Endothelial cell of umbilical vein (primary cell): Measurements from ENCODE around the gene KIF20A.

Experiments
- EZH2 ChIP-seq: IDR thresholded peaks from 2 replicates; pipeline ENCODE4 v1.6.1; 2012; ENCODE audit warnings: borderline replicate concordance, low read depth, mild to moderate bottlenecking, moderate library complexity, low read length, inconsistent platforms; ENCODE audit not compliant: severe bottlenecking
- FOS ChIP-seq: IDR thresholded peaks from 2 replicates; pipeline ENCODE4 v1.6.1; 2011; ENCODE audit warnings: mild to moderate bottlenecking, low read length, moderate library complexity, borderline replicate concordance; ENCODE audit not compliant: insufficient read depth
- GATA2 ChIP-seq: IDR thresholded peaks from 2 replicates; pipeline ENCODE4 v1.7.0; 2011; ENCODE audit warnings: low read depth, mild to moderate bottlenecking, moderate library complexity, mixed read lengths, low read length; ENCODE audit not compliant: insufficient read length, insufficient read depth
- JUN ChIP-seq: IDR thresholded peaks from 2 replicates; pipeline ENCODE4 v1.6.1; 2011; ENCODE audit warnings: borderline replicate concordance, low read depth; ENCODE audit not compliant: insufficient read length, insufficient read depth
- MYC ChIP-seq: IDR thresholded peaks from one replicate; pipeline ENCODE4 v1.6.1; 2011; ENCODE audit warnings: mild to moderate bottlenecking, low read depth, low read length
- POLR2A ChIP-seq: IDR thresholded peaks from 2 replicates; pipeline ENCODE4 v1.6.1; 2012; ENCODE audit warnings: low read depth, mild to moderate bottlenecking, control low read depth, low read length
- POLR2AphosphoS5 ChIP-seq: IDR thresholded peaks from 2 replicates; pipeline ENCODE4 v1.6.1; 2012; ENCODE audit warnings: low read depth, mild to moderate bottlenecking, control low read depth, low read length, moderate library complexity; ENCODE audit not compliant: insufficient read depth
- TF ChIP-seq, protein P1 (sequence below): IDR thresholded peaks from 2 replicates; pipeline ENCODE4 v1.6.1; 2011; ENCODE audit not compliant: insufficient read depth, insufficient read length
- TF ChIP-seq, protein P2 (sequence below), 2 donors: IDR thresholded peaks; 1 replicate in 1 of 2; 2 replicates in 1 of 2; pipeline ENCODE4 v1.5.1; 2011; ENCODE audit warnings: low read length in 2 of 2, mild to moderate bottlenecking in 2 of 2, moderate library complexity in 2 of 2, control low read depth in 1 of 2, inconsistent platforms in 1 of 2, low read depth in 1 of 2; ENCODE audit not compliant: insufficient read depth in 1 of 2; ENCODE audit errors: extremely low read depth in 1 of 2

DNA sequence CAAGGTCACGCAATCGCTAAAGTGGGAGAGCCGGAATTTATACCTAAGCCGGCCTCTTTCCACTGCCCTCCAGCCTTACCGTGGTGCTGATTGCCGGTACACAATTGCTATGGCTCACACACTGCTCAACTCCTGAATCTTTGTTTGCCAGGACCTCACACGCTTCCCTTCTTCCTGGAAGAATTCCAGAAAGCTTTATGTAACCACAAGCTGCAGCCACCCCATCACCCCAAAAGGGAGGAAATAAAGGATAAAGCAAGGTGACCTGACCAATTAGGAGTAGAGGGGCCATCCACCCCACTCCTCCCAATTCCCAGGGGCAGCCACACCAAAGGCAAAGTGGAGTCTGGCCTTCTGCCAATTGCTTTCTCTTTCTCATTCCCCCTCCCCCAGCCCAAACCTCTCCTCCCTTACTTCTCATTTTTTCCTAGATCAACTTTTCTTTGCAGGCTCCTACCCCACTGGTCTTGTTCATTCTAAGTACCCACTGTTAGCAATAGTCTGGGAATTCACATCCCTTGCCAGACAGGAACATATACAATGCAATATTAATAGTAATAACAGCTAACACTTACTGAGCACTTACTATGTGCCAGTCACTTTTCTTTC, 52.2 kb downstream of the KIF20A start:
- TF ChIP-seq EZH2: no peak
- no peak for TF ChIP-seq GATA2
- TF ChIP-seq, protein P1, sequence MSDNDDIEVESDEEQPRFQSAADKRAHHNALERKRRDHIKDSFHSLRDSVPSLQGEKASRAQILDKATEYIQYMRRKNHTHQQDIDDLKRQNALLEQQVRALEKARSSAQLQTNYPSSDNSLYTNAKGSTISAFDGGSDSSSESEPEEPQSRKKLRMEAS: no peak
- no peak for TF ChIP-seq POLR2A
- no peak for TF ChIP-seq POLR2AphosphoS5
- TF ChIP-seq, protein P2, sequence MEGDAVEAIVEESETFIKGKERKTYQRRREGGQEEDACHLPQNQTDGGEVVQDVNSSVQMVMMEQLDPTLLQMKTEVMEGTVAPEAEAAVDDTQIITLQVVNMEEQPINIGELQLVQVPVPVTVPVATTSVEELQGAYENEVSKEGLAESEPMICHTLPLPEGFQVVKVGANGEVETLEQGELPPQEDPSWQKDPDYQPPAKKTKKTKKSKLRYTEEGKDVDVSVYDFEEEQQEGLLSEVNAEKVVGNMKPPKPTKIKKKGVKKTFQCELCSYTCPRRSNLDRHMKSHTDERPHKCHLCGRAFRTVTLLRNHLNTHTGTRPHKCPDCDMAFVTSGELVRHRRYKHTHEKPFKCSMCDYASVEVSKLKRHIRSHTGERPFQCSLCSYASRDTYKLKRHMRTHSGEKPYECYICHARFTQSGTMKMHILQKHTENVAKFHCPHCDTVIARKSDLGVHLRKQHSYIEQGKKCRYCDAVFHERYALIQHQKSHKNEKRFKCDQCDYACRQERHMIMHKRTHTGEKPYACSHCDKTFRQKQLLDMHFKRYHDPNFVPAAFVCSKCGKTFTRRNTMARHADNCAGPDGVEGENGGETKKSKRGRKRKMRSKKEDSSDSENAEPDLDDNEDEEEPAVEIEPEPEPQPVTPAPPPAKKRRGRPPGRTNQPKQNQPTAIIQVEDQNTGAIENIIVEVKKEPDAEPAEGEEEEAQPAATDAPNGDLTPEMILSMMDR (IDR thresholded peaks at IDR 0.05; ENCODE audit: extremely low read depth in 1 of 2, insufficient read depth in 1 of 2, low read depth in 1 of 2, low read length in 2 of 2): no peak
- no peak for TF ChIP-seq JUN
- no peak for TF ChIP-seq MYC
- no peak for TF ChIP-seq FOS
